ENCODE measurements around the gene SLC9A7. TPM values are rescaled to one million over a fixed set of nuclear protein-coding genes. Genes with fewer than 3 reads are reported as not detected.

SLC9A7 gene
- total RNA-seq, 1 donor, result 63.2 TPM

DNA sequence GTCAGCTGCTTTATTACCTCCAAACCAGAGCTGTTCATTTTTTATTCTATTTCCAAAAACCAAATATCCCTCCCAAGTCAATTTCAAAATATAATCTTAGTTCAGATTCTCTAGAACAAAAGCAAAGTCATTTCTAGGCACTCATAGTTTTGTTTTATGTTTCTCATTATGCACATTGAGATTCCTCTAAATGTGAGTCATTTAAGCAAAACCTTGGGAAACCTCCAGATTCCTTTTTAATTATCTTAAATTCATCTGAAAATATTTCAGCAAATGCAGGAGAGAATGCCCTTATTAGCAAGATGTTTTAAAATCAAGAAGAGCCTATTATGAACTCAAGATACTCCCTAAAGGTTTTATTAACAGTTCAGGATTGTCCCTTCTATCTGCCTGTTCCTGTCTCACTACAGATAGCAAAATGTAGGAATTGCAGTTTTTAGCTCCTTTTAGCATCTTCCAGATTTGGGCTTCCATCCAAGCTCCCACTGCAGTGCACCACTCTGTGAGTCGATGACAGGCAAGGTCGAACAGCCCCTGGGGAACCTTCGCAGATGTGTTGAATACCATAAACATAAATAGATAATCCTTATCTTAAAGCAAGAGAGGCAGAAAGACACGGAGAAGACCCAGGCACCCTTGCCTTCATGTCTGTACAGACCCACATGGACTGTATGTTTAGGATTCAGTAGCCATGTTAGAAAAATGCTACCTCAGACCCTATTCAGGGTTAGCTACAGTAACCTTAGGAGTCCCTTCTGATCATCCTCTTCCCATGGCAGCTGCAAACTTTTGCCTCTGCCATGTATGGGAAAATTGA lies 11.3 kb upstream of the SLC9A7 start:
- DNase-seq (ENCODE audit: low read depth), result peak; percentile 61
- TF ChIP-seq, protein P1, sequence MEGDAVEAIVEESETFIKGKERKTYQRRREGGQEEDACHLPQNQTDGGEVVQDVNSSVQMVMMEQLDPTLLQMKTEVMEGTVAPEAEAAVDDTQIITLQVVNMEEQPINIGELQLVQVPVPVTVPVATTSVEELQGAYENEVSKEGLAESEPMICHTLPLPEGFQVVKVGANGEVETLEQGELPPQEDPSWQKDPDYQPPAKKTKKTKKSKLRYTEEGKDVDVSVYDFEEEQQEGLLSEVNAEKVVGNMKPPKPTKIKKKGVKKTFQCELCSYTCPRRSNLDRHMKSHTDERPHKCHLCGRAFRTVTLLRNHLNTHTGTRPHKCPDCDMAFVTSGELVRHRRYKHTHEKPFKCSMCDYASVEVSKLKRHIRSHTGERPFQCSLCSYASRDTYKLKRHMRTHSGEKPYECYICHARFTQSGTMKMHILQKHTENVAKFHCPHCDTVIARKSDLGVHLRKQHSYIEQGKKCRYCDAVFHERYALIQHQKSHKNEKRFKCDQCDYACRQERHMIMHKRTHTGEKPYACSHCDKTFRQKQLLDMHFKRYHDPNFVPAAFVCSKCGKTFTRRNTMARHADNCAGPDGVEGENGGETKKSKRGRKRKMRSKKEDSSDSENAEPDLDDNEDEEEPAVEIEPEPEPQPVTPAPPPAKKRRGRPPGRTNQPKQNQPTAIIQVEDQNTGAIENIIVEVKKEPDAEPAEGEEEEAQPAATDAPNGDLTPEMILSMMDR (IDR thresholded peaks at IDR 0.05; ENCODE audit: insufficient read depth, low read length), result no peak
- H3K4me3 ChIP-seq (ENCODE audit: low read depth, low read length), result no peak overlapping the region

DNA sequence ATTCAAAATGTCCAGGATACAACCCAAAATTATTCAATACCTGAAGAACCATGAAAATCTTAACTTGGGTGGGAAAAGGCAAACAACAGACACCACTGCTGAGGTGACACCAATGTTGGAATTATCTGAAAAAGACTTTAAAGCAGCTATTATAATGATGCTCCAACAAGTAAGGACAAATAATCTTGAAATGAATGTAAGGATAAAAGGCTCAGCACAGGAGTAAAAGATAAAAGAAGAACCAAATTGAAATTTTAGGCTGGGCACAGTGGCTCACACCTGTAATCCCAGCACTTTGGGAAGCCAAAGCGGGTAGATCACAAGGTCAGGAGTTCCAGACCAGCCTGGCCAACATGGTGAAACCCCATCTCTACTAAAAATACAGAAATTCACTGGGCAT lies 4.0 kb upstream of the SLC9A7 start:
- TF ChIP-seq, protein P1 (IDR thresholded peaks at IDR 0.05; ENCODE audit: insufficient read depth, low read length), result no peak
- DNase-seq (ENCODE audit: low read depth), result no peak
- H3K4me3 ChIP-seq (ENCODE audit: low read depth, low read length), result no peak overlapping the region

DNA sequence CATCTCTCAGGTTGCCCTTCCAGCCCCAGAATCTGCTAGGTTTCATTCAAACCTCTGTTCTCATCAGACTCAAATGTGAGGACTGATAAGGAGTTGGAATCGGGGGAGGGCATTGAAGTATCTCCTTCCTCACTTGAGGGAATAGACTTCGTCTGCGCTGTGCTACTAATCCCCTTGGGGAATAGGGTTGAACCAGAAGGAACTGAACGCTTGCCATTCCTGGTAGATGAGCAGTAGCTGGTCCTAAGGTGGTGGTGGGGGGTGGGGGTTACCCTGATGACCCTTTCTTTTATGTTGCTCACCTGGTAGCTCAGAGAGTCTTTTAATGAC lies 692 bp upstream of the SLC9A7 start:
- peak overlapping the region; percentile 73 for H3K4me3 ChIP-seq (ENCODE audit: low read depth, low read length)
- TF ChIP-seq, protein P1 (IDR thresholded peaks at IDR 0.05; ENCODE audit: insufficient read depth, low read length), result no peak
- DNase-seq (ENCODE audit: low read depth), result peak; percentile 35

DNA sequence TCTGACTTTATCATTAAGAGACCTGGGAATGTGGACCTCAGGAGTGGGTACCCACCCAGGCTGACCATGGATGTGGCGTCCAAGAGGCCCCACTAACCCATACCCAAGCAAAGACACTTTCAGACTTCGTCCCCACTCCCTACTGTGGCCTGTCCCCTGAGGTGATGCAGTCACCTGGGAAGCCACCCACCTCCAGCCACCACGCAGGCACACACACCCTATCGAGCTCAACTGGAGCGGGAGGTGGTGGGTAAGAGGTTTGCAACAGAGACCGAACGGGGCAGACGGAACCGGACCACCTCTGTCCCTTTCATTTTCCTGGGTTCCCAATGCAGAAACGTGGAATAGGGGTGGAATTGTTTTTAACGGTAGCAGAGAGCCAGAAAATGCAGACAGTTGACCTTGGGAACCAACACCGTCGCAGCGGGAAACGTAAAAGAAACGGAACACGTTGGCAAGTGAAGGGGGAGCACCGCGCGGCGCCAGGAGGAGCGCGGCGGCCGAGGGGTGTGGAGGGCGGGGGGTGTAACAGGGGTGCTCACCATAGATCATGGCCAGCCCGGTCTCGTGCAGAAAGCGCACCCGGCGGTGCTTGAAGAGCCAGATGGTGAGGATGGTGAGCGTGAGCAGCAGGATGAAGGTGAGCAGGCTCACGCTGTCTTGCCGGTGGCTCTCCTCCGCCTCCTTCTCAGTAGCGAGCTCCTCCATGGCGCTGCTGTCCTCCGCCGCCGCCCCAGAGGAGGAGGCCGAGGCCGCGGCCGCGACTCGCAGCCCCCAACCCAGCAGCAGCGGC lies 559 bp downstream of the SLC9A7 start:
- H3K4me3 ChIP-seq (ENCODE audit: low read depth, low read length), result peak overlapping the region; percentile 73
- TF ChIP-seq, protein P1 (IDR thresholded peaks at IDR 0.05; ENCODE audit: insufficient read depth, low read length), result no peak
- no peak for DNase-seq (ENCODE audit: low read depth)

DNA sequence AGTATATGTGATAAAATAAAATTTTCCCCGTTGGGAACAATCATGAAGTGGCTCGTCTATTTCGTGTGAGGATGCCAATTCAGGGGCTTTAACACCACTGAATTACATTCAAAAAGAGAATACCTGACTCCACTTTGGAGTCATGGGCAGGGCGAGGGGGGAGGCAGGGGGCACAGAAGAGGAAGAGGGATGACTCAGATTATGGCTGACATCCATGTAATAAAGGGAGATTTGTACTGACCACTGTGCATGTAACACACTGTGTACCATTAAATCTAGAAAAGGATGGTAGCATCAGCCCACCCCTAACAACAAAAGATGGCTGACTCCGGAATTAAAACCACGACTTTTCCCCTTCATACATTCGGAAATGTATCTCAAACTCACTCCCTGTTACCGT lies 1.3 kb downstream of the SLC9A7 start:
- no peak for DNase-seq (ENCODE audit: low read depth)
- H3K4me3 ChIP-seq (ENCODE audit: low read depth, low read length), result peak overlapping the region; percentile 73
- TF ChIP-seq, protein P1 (IDR thresholded peaks at IDR 0.05; ENCODE audit: insufficient read depth, low read length), result no peak

DNA sequence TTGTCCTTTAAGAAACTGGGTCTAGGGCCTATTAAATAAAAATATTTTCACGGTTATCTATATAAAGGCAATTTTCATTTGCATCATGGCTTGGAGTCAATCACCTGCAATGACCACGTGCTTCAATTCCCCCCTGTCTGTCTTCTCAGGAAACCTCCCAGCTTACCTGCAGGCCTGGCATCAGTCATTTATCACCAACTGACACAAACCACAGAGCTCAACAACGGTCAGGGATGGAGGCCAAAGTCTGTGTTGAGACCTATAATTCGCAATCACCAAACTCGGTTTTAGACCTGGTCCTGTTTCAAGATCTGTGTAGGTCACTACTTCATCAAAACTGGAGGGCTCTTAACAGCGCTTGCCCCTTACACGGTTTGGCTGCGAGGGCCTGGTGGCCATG lies 1.9 kb downstream of the SLC9A7 start:
- H3K4me3 ChIP-seq (ENCODE audit: low read depth, low read length), result no peak overlapping the region
- TF ChIP-seq, protein P1 (IDR thresholded peaks at IDR 0.05; ENCODE audit: insufficient read depth, low read length), result no peak
- DNase-seq (ENCODE audit: low read depth), result no peak
